IMR-90 (cell line): ENCODE data around the gene HTR3A. TPM values are rescaled to one million over a fixed set of nuclear protein-coding genes. Genes with fewer than 3 reads are reported as not detected.

ENCODE experiments used
- ATAC-seq: fragments of 200-7000 bp; cut with Tn5 transposase; 2 replicates; pipeline ENCODE4 v1.9.1; 2020; ENCODE audit warnings: low read depth, mild to moderate bottlenecking, moderate library complexity
- BruUV-seq: library from RNA; stranded (reverse); fragments of 400-500 nt; replicated peaks from 2 replicates; lab custom pipeline; 2021; lab: Mats Ljungman, UMichigan
- CTCF ChIA-PET: fragments of 300-600 bp; formaldehyde crosslinking; extraction: SDS; loops from one replicate; lab custom pipeline; 2021; ENCODE audit warnings: antibody characterized with exemption; lab: Yijun Ruan, JAX
- POLR2A ChIA-PET: fragments of 300-600 bp; sonication (Branson Sonifier 250); formaldehyde crosslinking; loops from one replicate; lab custom pipeline; 2022; ENCODE audit warnings: antibody characterized with exemption; ENCODE audit not compliant: unreplicated experiment; lab: Charles Lee
- DNase-seq: peaks from one replicate; pipeline ENCODE4 v3.0.0; 2013
- H2AFZ ChIP-seq: replicated peaks from 2 replicates; pipeline ENCODE3; 2013; ENCODE audit warnings: low read length, mild to moderate bottlenecking; ENCODE audit not compliant: poor library complexity
- H2AK5ac ChIP-seq: 2 replicates; pipeline ENCODE4 v1.6.1; 2013; ENCODE audit warnings: low read depth, low read length, inconsistent platforms
- H2AK9ac ChIP-seq: replicated peaks from 2 replicates; pipeline ENCODE3; 2013; ENCODE audit warnings: mild to moderate bottlenecking, low read depth, low read length, moderate library complexity; ENCODE audit not compliant: poor library complexity
- H2BK120ac ChIP-seq: 2 replicates; pipeline ENCODE4 v1.6.1; 2013; ENCODE audit warnings: low read depth, low read length, inconsistent platforms
- H2BK15ac ChIP-seq: 3 replicates; pipeline ENCODE4 v1.6.1; 2013; ENCODE audit warnings: low read depth, low read length, inconsistent platforms
- H2BK20ac ChIP-seq: 2 replicates; pipeline ENCODE4 v1.6.1; 2013; ENCODE audit warnings: low read depth, mild to moderate bottlenecking, inconsistent platforms, low read length, moderate library complexity
- H2BK5ac ChIP-seq: 2 replicates; pipeline ENCODE4 v1.6.1; 2013; ENCODE audit warnings: mild to moderate bottlenecking, low read depth, low read length, inconsistent platforms; ENCODE audit not compliant: poor library complexity, severe bottlenecking
- H3K14ac ChIP-seq: replicated peaks from 2 replicates; pipeline ENCODE4 v1.6.1; 2013; ENCODE audit warnings: low read depth, low read length, inconsistent platforms
- H3K18ac ChIP-seq: 2 replicates; pipeline ENCODE4 v1.6.1; 2013; ENCODE audit warnings: low read depth, low read length, control low read depth
- H3K23ac ChIP-seq: 2 replicates; pipeline ENCODE4 v1.6.1; 2013; ENCODE audit warnings: low read depth, low read length, inconsistent platforms
- H3K27ac ChIP-seq: 2 replicates; pipeline ENCODE4 v1.5.1; 2013; ENCODE audit warnings: mild to moderate bottlenecking, control low read depth, low read length; ENCODE audit not compliant: insufficient read depth
- H3K27me3 ChIP-seq: 2 replicates; pipeline ENCODE4 v1.6.1; 2013; ENCODE audit warnings: low read length; ENCODE audit not compliant: control insufficient read depth, insufficient read depth
- H3K36me3 ChIP-seq: 2 replicates; pipeline ENCODE4 v1.6.1; 2013; ENCODE audit warnings: low read length, mixed read lengths; ENCODE audit not compliant: control insufficient read depth, insufficient read depth
- H3K4ac ChIP-seq: 2 replicates; pipeline ENCODE4 v1.6.1; 2013; ENCODE audit warnings: low read depth, low read length, inconsistent platforms
- H3K4me1 ChIP-seq: 2 replicates; pipeline ENCODE4 v1.6.1; 2013; ENCODE audit warnings: low read length, mixed read lengths; ENCODE audit not compliant: control insufficient read depth, insufficient read depth
- H3K4me2 ChIP-seq: 2 replicates; pipeline ENCODE4 v1.6.1; 2013; ENCODE audit warnings: low read depth, mild to moderate bottlenecking, control low read depth, low read length, moderate library complexity
- H3K4me3 ChIP-seq: 2 replicates; pipeline ENCODE4 v1.5.1; 2013; ENCODE audit warnings: low read depth, mild to moderate bottlenecking, control low read depth, low read length, moderate library complexity; ENCODE audit not compliant: insufficient read depth
- H3K56ac ChIP-seq: 2 replicates; pipeline ENCODE4 v1.6.1; 2013; ENCODE audit warnings: low read length, inconsistent platforms; ENCODE audit not compliant: insufficient read depth; ENCODE audit errors: extremely low read depth
- H3K79me1 ChIP-seq, 2 experiments: 2 replicates each; pipeline ENCODE4 v1.6.1; 2013; ENCODE audit warnings: low read length in 2 of 2, inconsistent platforms in 1 of 2, low read depth in 1 of 2
- H3K9ac ChIP-seq: 2 replicates; pipeline ENCODE4 v1.6.1; 2013; ENCODE audit warnings: low read depth, low read length, control low read depth
- H3K9me1 ChIP-seq: 2 replicates; pipeline ENCODE4 v1.6.1; 2013; ENCODE audit warnings: low read length, inconsistent platforms; ENCODE audit not compliant: insufficient read depth
- H3K9me3 ChIP-seq: 2 replicates; pipeline ENCODE4 v1.6.1; 2013; ENCODE audit warnings: low read length; ENCODE audit not compliant: control insufficient read depth, insufficient read depth
- H4K20me1 ChIP-seq: 2 replicates; pipeline ENCODE4 v1.6.1; 2013; ENCODE audit warnings: low read length, inconsistent platforms; ENCODE audit not compliant: insufficient read depth
- H4K5ac ChIP-seq: 2 replicates; pipeline ENCODE4 v1.6.1; 2013; ENCODE audit warnings: mild to moderate bottlenecking, low read depth, low read length, control low read depth
- H4K8ac ChIP-seq, 2 experiments: 2 replicates each; pipeline ENCODE4 v1.6.1; 2013; ENCODE audit warnings: low read depth in 2 of 2, low read length in 2 of 2, control low read depth in 1 of 2, inconsistent platforms in 1 of 2
- H4K91ac ChIP-seq: 2 replicates; pipeline ENCODE4 v1.6.1; 2013; ENCODE audit warnings: low read depth, low read length, inconsistent platforms; ENCODE audit not compliant: insufficient read depth
- BHLHE40 ChIP-seq: fragments of 150-350 bp; IDR thresholded peaks from 2 replicates; pipeline ENCODE4 v1.6.1; 2016; ENCODE audit warnings: mild to moderate bottlenecking, low read depth, low read length
- CEBPB ChIP-seq: IDR thresholded peaks from 2 replicates; pipeline ENCODE4 v1.6.1; 2012; ENCODE audit warnings: low read depth, low read length, improper control_type of control experiment
- CHD1 ChIP-seq: IDR thresholded peaks from 2 replicates; pipeline ENCODE4 v1.6.1; 2012; ENCODE audit warnings: low read depth, low read length, improper control_type of control experiment
- ELK1 ChIP-seq: fragments of 150-350 bp; IDR thresholded peaks from 2 replicates; pipeline ENCODE4 v1.6.1; 2016; ENCODE audit warnings: low read depth, mild to moderate bottlenecking, low read length, moderate library complexity, borderline replicate concordance
- MAFK ChIP-seq: IDR thresholded peaks from 2 replicates; pipeline ENCODE4 v1.6.1; 2012; ENCODE audit warnings: low read depth, low read length, improper control_type of control experiment
- MAZ ChIP-seq: IDR thresholded peaks from 2 replicates; pipeline ENCODE4 v1.6.1; 2012; ENCODE audit warnings: low read depth, mild to moderate bottlenecking, low read length, improper control_type of control experiment, moderate library complexity, borderline replicate concordance
- MXI1 ChIP-seq: IDR thresholded peaks from 2 replicates; pipeline ENCODE4 v1.6.1; 2012; ENCODE audit warnings: low read depth, mild to moderate bottlenecking, low read length, moderate library complexity, borderline replicate concordance
- NFE2L2 ChIP-seq: fragments of 150-350 bp; IDR thresholded peaks from 2 replicates; pipeline ENCODE4 v1.6.1; 2016; ENCODE audit warnings: low read depth, mild to moderate bottlenecking, low read length
- POLR2A ChIP-seq: IDR thresholded peaks from 2 replicates; pipeline ENCODE4 v1.6.1; 2012; ENCODE audit warnings: mild to moderate bottlenecking, low read depth, low read length
- RAD21 ChIP-seq: IDR thresholded peaks from 2 replicates; pipeline ENCODE4 v1.6.1; 2012; ENCODE audit warnings: low read length, improper control_type of control experiment
- RCOR1 ChIP-seq: IDR thresholded peaks from 2 replicates; pipeline ENCODE4 v1.6.1; 2012; ENCODE audit warnings: mild to moderate bottlenecking, low read length, improper control_type of control experiment; ENCODE audit not compliant: insufficient replicate concordance
- RFX5 ChIP-seq: IDR thresholded peaks from 2 replicates; pipeline ENCODE4 v1.8.0; 2012; ENCODE audit warnings: low read depth, mild to moderate bottlenecking, low read length, moderate library complexity
- SMC3 ChIP-seq: fragments of 150-350 bp; IDR thresholded peaks from 2 replicates; pipeline ENCODE4 v1.6.1; 2016; ENCODE audit warnings: low read depth, mild to moderate bottlenecking, antibody characterized with exemption, low read length, moderate library complexity
- WGBS, 2 experiments: methylation state at CpG; one replicate each; pipeline versions ENCODE4 v1.1.5 to v1.1.7; 2013; ENCODE audit warnings: missing lambda C conversion rate in 2 of 2; ENCODE audit not compliant: insufficient read length in 1 of 2; ENCODE audit errors: extremely low coverage in 2 of 2; 5-methylcytosine and 5-hydroxymethylcytosine counted together
- dilution Hi-C: fragments of 300-500 bp; cut with HindIII; formaldehyde crosslinking; loops from one replicate; pipeline ENCODE4 v1.14.3; 2018; ENCODE audit warnings: low sequenced_read_pairs; ENCODE audit not compliant: unreplicated experiment
- in situ Hi-C: fragments of 300-500 bp; cut with MboI; formaldehyde crosslinking; loops from 3 replicates; pipeline ENCODE4 v1.14.3; 2019; ENCODE audit warnings: low sequenced_read_pairs, inconsistent platforms, mixed read lengths
- intact Hi-C: fragments of 100-400 bp; cut with micrococcal nuclease; formaldehyde crosslinking; loops from 2 replicates; pipeline ENCODE4 v1.10.0; 2022
- polyA plus RNA-seq, 3 experiments: library from polyadenylated mRNA; depleted of rRNA; stranded (reverse); fragments of >200 nt; gene quantifications; 2 replicates each; pipeline ENCODE4 v1.2.3, GENCODE V29; 2012; ENCODE audit warnings: low replicate concordance in 1 of 3
- total RNA-seq: library from RNA; depleted of rRNA; stranded (reverse); fragments of >200 nt; gene quantifications from 2 replicates; pipeline ENCODE4 v1.2.3, GENCODE V29; 2012

Gene HTR3A
- total and polyA plus RNA-seq, 2 of the 4 experiments (the other 2 are of a cell fraction): not detected

- H3K23ac ChIP-seq: no peak overlapping the region
- no peak overlapping the region for H3K9ac ChIP-seq
- DNase-seq (no peak), ATAC-seq (no peak)
- H3K4me1 ChIP-seq: no peaks in the 10 kb centered on the region
- H2AK9ac ChIP-seq: no peak overlapping the region
- no peak overlapping the region for H3K56ac ChIP-seq
- H2AK5ac ChIP-seq: no peak overlapping the region
- H3K4me2 ChIP-seq: no peak overlapping the region
- TF ChIP-seq MAFK (no peak), NFE2L2 (no peak), RCOR1 (no peak), CHD1 (no peak), ELK1 (no peak), BHLHE40 (no peak), MXI1 (no peak), POLR2A (no peak), MAZ (no peak), SMC3 (no peak), RFX5 (no peak), CEBPB (no peak), RAD21 (no peak)
- CTCF ChIA-PET: no interaction called here
- H4K8ac ChIP-seq: no peak overlapping the region
- intact Hi-C loops (no loop called here), dilution Hi-C loops (no loop called here), in situ Hi-C loops (no loop called here)
- WGBS, 2 experiments: 20% methylated on average over 1 of the region's 11 CpGs; no CpG with 5 or more reads in 1 of the 2 experiments
- no peaks in the 10 kb centered on the region for H3K9me1 ChIP-seq
- H2BK5ac ChIP-seq: no peak overlapping the region
- H4K5ac ChIP-seq: no peak overlapping the region
- no peaks in the 10 kb centered on the region for H3K36me3 ChIP-seq
- H4K20me1 ChIP-seq: no peaks in the 10 kb centered on the region
- H2BK15ac ChIP-seq: no peak overlapping the region
- BruUV-seq: no TSS peak
- no peak overlapping the region for H3K4me3 ChIP-seq
- no peak overlapping the region for H4K91ac ChIP-seq
- POLR2A ChIA-PET: no interaction called here
- peaks cover 6% of the 10 kb centered on the region; the same call in 1 of the 2 replicates for H3K27me3 ChIP-seq
- no peak overlapping the region for H3K14ac ChIP-seq
- no peaks in the 10 kb centered on the region for H3K79me1 ChIP-seq
- no peak overlapping the region for H3K27ac ChIP-seq
- H2BK20ac ChIP-seq: no peak overlapping the region
- H3K18ac ChIP-seq: no peak overlapping the region
- no peak overlapping the region for H2AFZ ChIP-seq
- H3K4ac ChIP-seq: no peak overlapping the region
- H2BK120ac ChIP-seq: no peak overlapping the region
- no peaks in the 10 kb centered on the region for H3K9me3 ChIP-seq
These were observed 52.5 kb downstream of the HTR3A start for GRCh38 chr11:114027391-114027790.
